Progenitor cell of endocrine pancreas (in vitro differentiated cells): ENCODE measurements around the gene FTSJ1. TPM values are rescaled to one million over a fixed set of nuclear protein-coding genes. Genes with fewer than 3 reads are reported as not detected.
A peak's percentile ranks its signal among the peaks of the same experiment; 100 is the strongest.

Experiments
- DNase-seq: peaks from one replicate; pipeline ENCODE4 v3.0.0; 2021; ENCODE audit warnings: low spot score; ENCODE audit not compliant: unreplicated experiment
- H3K27ac Mint-ChIP-seq: 2 replicates; pipeline ENCODE4 v1.8.0; 2021; ENCODE audit warnings: mild to moderate bottlenecking, moderate library complexity, mixed read lengths
- H3K27me3 Mint-ChIP-seq: 2 replicates; pipeline ENCODE4 v1.8.0; 2021; ENCODE audit warnings: mixed read lengths
- H3K36me3 Mint-ChIP-seq: 2 replicates; pipeline ENCODE4 v1.8.0; 2022; ENCODE audit warnings: mixed read lengths; ENCODE audit not compliant: insufficient read depth
- H3K4me1 Mint-ChIP-seq: 2 replicates; pipeline ENCODE4 v1.8.0; 2021; ENCODE audit warnings: low read depth, mixed read lengths
- H3K4me3 Mint-ChIP-seq: 2 replicates; pipeline ENCODE4 v1.8.0; 2021; ENCODE audit warnings: low read depth, mild to moderate bottlenecking, moderate library complexity, mixed read lengths
- H3K9me3 Mint-ChIP-seq: 2 replicates; pipeline ENCODE4 v1.8.0; 2021; ENCODE audit warnings: low read depth, mixed read lengths
- total RNA-seq: library from RNA; stranded (reverse); gene quantifications from 2 replicates; pipeline ENCODE4 v1.2.1, GENCODE V29; 2021
- TF ChIP-seq, protein P1 (sequence below): fragments of 200-600 bp; sonication (generic); IDR thresholded peaks from one replicate; pipeline ENCODE4 v1.5.0; 2021; ENCODE audit warnings: antibody characterized with exemption, mild to moderate bottlenecking; ENCODE audit not compliant: unreplicated experiment

FTSJ1 gene
- total RNA-seq, 1 donor from 2014 or later: 40.5 TPM

- TF ChIP-seq, protein P1, sequence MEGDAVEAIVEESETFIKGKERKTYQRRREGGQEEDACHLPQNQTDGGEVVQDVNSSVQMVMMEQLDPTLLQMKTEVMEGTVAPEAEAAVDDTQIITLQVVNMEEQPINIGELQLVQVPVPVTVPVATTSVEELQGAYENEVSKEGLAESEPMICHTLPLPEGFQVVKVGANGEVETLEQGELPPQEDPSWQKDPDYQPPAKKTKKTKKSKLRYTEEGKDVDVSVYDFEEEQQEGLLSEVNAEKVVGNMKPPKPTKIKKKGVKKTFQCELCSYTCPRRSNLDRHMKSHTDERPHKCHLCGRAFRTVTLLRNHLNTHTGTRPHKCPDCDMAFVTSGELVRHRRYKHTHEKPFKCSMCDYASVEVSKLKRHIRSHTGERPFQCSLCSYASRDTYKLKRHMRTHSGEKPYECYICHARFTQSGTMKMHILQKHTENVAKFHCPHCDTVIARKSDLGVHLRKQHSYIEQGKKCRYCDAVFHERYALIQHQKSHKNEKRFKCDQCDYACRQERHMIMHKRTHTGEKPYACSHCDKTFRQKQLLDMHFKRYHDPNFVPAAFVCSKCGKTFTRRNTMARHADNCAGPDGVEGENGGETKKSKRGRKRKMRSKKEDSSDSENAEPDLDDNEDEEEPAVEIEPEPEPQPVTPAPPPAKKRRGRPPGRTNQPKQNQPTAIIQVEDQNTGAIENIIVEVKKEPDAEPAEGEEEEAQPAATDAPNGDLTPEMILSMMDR: no peak
- H3K4me3 Mint-ChIP-seq: no peak overlapping the region
- H3K27me3 Mint-ChIP-seq: no peaks in the 10 kb centered on the region
- H3K36me3 Mint-ChIP-seq: peaks cover 10% of the 10 kb centered on the region
- H3K4me1 Mint-ChIP-seq: peaks cover 9% of the 10 kb centered on the region
- peaks cover 27% of the 10 kb centered on the region for H3K9me3 Mint-ChIP-seq
- DNase-seq: no peak
- H3K27ac Mint-ChIP-seq: no peak overlapping the region
These were observed 4.6 kb downstream of the FTSJ1 start for GRCh38 chrX:48480583-48480982.

- Mint-ChIP-seq H3K4me1 (peaks cover 1% of the 10 kb centered on the region), H3K36me3 (peaks cover 13% of the 10 kb centered on the region), H3K27ac (no peak overlapping the region), H3K27me3 (no peaks in the 10 kb centered on the region), H3K4me3 (no peak overlapping the region), H3K9me3 (peaks cover 17% of the 10 kb centered on the region)
- TF ChIP-seq, protein P1: no peak
- no peak for DNase-seq
These were observed 6.5 kb downstream of the FTSJ1 start for GRCh38 chrX:48482526-48482925.

GRCh38 chrX:48487362-48487798 lies 11.4 kb downstream of the FTSJ1 start:
- DNase-seq: no peak
- H3K36me3 Mint-ChIP-seq: peaks cover 3% of the 10 kb centered on the region
- no peak overlapping the region for H3K4me3 Mint-ChIP-seq
- no peaks in the 10 kb centered on the region for H3K27me3 Mint-ChIP-seq
- TF ChIP-seq, protein P1: no peak
- no peaks in the 10 kb centered on the region for H3K4me1 Mint-ChIP-seq
- H3K9me3 Mint-ChIP-seq: peaks cover 3% of the 10 kb centered on the region
- peak overlapping the region; percentile 59 for H3K27ac Mint-ChIP-seq

GRCh38 chrX:48488034-48488433 lies 12.0 kb downstream of the FTSJ1 start:
- no peak for DNase-seq
- H3K27ac Mint-ChIP-seq: peak overlapping the region; percentile 74
- H3K4me3 Mint-ChIP-seq: no peak overlapping the region
- TF ChIP-seq, protein P1: no peak
- H3K36me3 Mint-ChIP-seq: peaks cover 3% of the 10 kb centered on the region
- peaks cover 3% of the 10 kb centered on the region for H3K9me3 Mint-ChIP-seq
- H3K27me3 Mint-ChIP-seq: no peaks in the 10 kb centered on the region
- H3K4me1 Mint-ChIP-seq: no peaks in the 10 kb centered on the region

DNA sequence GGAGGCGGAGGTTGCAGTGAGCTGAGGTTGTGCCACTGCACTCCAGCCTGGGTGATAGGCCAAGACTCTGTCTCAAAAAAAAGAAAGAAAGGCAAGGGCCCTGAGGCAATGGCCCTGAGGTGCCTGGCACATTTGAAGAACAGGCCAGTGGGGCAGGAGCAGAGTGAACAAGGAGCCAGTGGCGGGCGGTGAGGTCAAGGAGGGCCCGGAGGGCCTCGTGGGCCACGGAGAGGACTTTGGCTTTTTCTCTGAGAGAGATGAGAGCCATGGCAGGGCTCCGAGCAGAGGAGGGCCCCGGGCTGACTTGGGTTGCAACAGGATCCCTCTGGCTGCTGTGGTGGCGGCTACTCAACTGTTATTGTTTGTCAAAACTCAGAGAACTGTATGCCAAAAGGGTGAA lies 13.3 kb downstream of the FTSJ1 start:
- Mint-ChIP-seq H3K27me3 (no peaks in the 10 kb centered on the region), H3K4me3 (no peak overlapping the region), H3K36me3 (peaks cover 3% of the 10 kb centered on the region), H3K9me3 (peaks cover 3% of the 10 kb centered on the region), H3K27ac (no peak overlapping the region), H3K4me1 (no peaks in the 10 kb centered on the region)
- TF ChIP-seq, protein P1: no peak
- no peak for DNase-seq
